Right kidney (tissue), 1 donor: ENCODE measurements around the gene RFK.
A peak's percentile ranks its signal among the peaks of the same experiment; 100 is the strongest.
"Not testable (repeated sequence)": the region's sequence is repeated elsewhere in the genome, so short reads cannot be mapped to it uniquely, and the experiment has no call there.

Source experiments
- DNase-seq: peaks from one replicate; pipeline ENCODE4 v3.0.0-alpha.2; 2016

The RFK gene

GRCh38 chr9:76371901-76372300 is 22.3 kb downstream of the RFK start:
- no peak for DNase-seq

- DNase-seq: no peak
These were observed 23.7 kb downstream of the RFK start for GRCh38 chr9:76370396-76371023.

- peak; percentile 33 for DNase-seq
These were observed 24.6 kb downstream of the RFK start for GRCh38 chr9:76369583-76369982.

- no peak for DNase-seq
These were observed 28.0 kb downstream of the RFK start for GRCh38 chr9:76366275-76366674.

GRCh38 chr9:76365028-76365427 is 29.2 kb downstream of the RFK start:
- no peak for DNase-seq

GRCh38 chr9:76363032-76363395 is 31.2 kb downstream of the RFK start:
- no peak for DNase-seq

- not testable (repeated sequence) for DNase-seq
These were observed 31.7 kb downstream of the RFK start for GRCh38 chr9:76362332-76363031.

GRCh38 chr9:76359766-76360165 is 34.5 kb downstream of the RFK start:
- DNase-seq: no peak

- DNase-seq: no peak
These were observed 34.9 kb downstream of the RFK start for GRCh38 chr9:76359365-76359764.

- no peak for DNase-seq
These were observed 35.5 kb downstream of the RFK start for GRCh38 chr9:76358628-76359280.

GRCh38 chr9:76357555-76357954 is 36.7 kb downstream of the RFK start:
- DNase-seq: no peak

- no peak for DNase-seq
These were observed 38.3 kb downstream of the RFK start for GRCh38 chr9:76355886-76356285.

- no peak for DNase-seq
These were observed 40.0 kb downstream of the RFK start for GRCh38 chr9:76354221-76354620.

GRCh38 chr9:76353280-76353679 is 40.9 kb downstream of the RFK start:
- DNase-seq: no peak

GRCh38 chr9:76352026-76352620 is 42.1 kb downstream of the RFK start:
- DNase-seq: no peak

GRCh38 chr9:76351006-76351405 is 43.2 kb downstream of the RFK start:
- no peak for DNase-seq

GRCh38 chr9:76349865-76350264 is 44.4 kb downstream of the RFK start:
- no peak for DNase-seq

GRCh38 chr9:76342858-76343257 is 51.4 kb downstream of the RFK start:
- DNase-seq: no peak

- DNase-seq: no peak
These were observed 52.0 kb downstream of the RFK start for GRCh38 chr9:76342201-76342600.

GRCh38 chr9:76341616-76342015 is 52.6 kb downstream of the RFK start:
- DNase-seq: no peak

- no peak for DNase-seq
These were observed 55.8 kb downstream of the RFK start for GRCh38 chr9:76338418-76338817.

GRCh38 chr9:76336027-76336426 is 58.2 kb downstream of the RFK start:
- DNase-seq: no peak
